AG04449 (cell line): Measurements from ENCODE around the gene UGT2A1.

Experiments used
- CTCF ChIA-PET: fragments of 350-600 bp; formaldehyde crosslinking; extraction: SDS; loops from one replicate; lab custom pipeline; 2021; ENCODE audit warnings: antibody characterized with exemption; lab: Yijun Ruan, JAX
- POLR2A ChIA-PET: fragments of 400-600, 350-600 bp; formaldehyde crosslinking; extraction: SDS; loops from one replicate; lab custom pipeline; 2020; ENCODE audit warnings: antibody characterized with exemption, inconsistent platforms; lab: Yijun Ruan, JAX
- DNase-seq: peaks from one replicate; pipeline ENCODE4 v3.0.0-alpha.2; 2010; ENCODE audit warnings: low read depth, low spot score
- H3K4me3 ChIP-seq: 2 replicates; pipeline ENCODE4 v1.5.1; 2011; ENCODE audit warnings: low read depth, mild to moderate bottlenecking, control low read depth, low read length
- TF ChIP-seq, protein P1 (sequence below): IDR thresholded peaks from one replicate; pipeline ENCODE4 v1.5.1; 2011; ENCODE audit warnings: mild to moderate bottlenecking, moderate library complexity, low read length, control low read depth, inconsistent platforms; ENCODE audit not compliant: insufficient read depth; ENCODE audit errors: missing control alignments

Gene UGT2A1

GRCh38 chr4:69546134-69546765, 106.8 kb downstream of the UGT2A1 start:
- no peak overlapping the region for H3K4me3 ChIP-seq
- no peak for DNase-seq
- CTCF ChIA-PET: no interaction called here
- TF ChIP-seq, protein P1, sequence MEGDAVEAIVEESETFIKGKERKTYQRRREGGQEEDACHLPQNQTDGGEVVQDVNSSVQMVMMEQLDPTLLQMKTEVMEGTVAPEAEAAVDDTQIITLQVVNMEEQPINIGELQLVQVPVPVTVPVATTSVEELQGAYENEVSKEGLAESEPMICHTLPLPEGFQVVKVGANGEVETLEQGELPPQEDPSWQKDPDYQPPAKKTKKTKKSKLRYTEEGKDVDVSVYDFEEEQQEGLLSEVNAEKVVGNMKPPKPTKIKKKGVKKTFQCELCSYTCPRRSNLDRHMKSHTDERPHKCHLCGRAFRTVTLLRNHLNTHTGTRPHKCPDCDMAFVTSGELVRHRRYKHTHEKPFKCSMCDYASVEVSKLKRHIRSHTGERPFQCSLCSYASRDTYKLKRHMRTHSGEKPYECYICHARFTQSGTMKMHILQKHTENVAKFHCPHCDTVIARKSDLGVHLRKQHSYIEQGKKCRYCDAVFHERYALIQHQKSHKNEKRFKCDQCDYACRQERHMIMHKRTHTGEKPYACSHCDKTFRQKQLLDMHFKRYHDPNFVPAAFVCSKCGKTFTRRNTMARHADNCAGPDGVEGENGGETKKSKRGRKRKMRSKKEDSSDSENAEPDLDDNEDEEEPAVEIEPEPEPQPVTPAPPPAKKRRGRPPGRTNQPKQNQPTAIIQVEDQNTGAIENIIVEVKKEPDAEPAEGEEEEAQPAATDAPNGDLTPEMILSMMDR: no peak
- POLR2A ChIA-PET: no interaction called here
